ENCODE measurements around the gene MAMLD1.

DNA sequence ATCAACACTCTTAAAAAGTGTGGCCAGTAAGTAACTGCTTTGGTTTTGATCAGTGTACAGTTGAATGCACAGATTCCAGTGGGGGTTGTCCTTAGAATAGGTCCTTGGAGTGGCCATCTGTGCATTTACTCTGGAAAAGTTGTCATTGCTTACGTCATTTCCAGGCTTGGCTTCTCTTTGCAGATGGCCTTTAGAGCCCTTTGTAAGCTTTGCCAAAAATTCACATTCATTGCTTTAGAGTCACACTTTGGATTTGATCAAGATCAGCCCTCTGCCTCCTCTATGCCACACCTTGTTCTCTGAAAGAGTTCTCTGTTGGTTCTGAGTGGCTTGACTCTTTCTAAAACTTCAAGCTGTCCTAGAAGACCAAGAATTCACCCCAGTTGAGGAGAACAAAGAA is 83.9 kb downstream of the MAMLD1 start:
- TF ChIP-seq CTCF (IDR thresholded peaks at IDR 0.05; ENCODE audit: low read depth, low read length, poor library complexity, severe bottlenecking) (no peak), EZH2phosphoT487 (IDR thresholded peaks at IDR 0.05; ENCODE audit: borderline replicate concordance, low read length) (no peak)
